IMR-90 (cell line): ENCODE data around the gene LLGL1. TPM values are rescaled to one million over a fixed set of nuclear protein-coding genes. Genes with fewer than 3 reads are reported as not detected.

ENCODE experiments used
- ATAC-seq: fragments of 200-7000 bp; cut with Tn5 transposase; 2 replicates; pipeline ENCODE4 v1.9.1; 2020; ENCODE audit warnings: low read depth, mild to moderate bottlenecking, moderate library complexity
- BruUV-seq: library from RNA; stranded (reverse); fragments of 400-500 nt; replicated peaks from 2 replicates; lab custom pipeline; 2021; lab: Mats Ljungman, UMichigan
- CTCF ChIA-PET: fragments of 300-600 bp; formaldehyde crosslinking; extraction: SDS; loops from one replicate; lab custom pipeline; 2021; ENCODE audit warnings: antibody characterized with exemption; lab: Yijun Ruan, JAX
- POLR2A ChIA-PET: fragments of 300-600 bp; sonication (Branson Sonifier 250); formaldehyde crosslinking; loops from one replicate; lab custom pipeline; 2022; ENCODE audit warnings: antibody characterized with exemption; ENCODE audit not compliant: unreplicated experiment; lab: Charles Lee
- DNase-seq: peaks from one replicate; pipeline ENCODE4 v3.0.0; 2013
- H2AFZ ChIP-seq: replicated peaks from 2 replicates; pipeline ENCODE3; 2013; ENCODE audit warnings: low read length, mild to moderate bottlenecking; ENCODE audit not compliant: poor library complexity
- H2AK5ac ChIP-seq: 2 replicates; pipeline ENCODE4 v1.6.1; 2013; ENCODE audit warnings: low read depth, low read length, inconsistent platforms
- H2AK9ac ChIP-seq: replicated peaks from 2 replicates; pipeline ENCODE3; 2013; ENCODE audit warnings: mild to moderate bottlenecking, low read depth, low read length, moderate library complexity; ENCODE audit not compliant: poor library complexity
- H2BK120ac ChIP-seq: 2 replicates; pipeline ENCODE4 v1.6.1; 2013; ENCODE audit warnings: low read depth, low read length, inconsistent platforms
- H2BK15ac ChIP-seq: 3 replicates; pipeline ENCODE4 v1.6.1; 2013; ENCODE audit warnings: low read depth, low read length, inconsistent platforms
- H2BK20ac ChIP-seq: 2 replicates; pipeline ENCODE4 v1.6.1; 2013; ENCODE audit warnings: low read depth, mild to moderate bottlenecking, inconsistent platforms, low read length, moderate library complexity
- H2BK5ac ChIP-seq: 2 replicates; pipeline ENCODE4 v1.6.1; 2013; ENCODE audit warnings: mild to moderate bottlenecking, low read depth, low read length, inconsistent platforms; ENCODE audit not compliant: poor library complexity, severe bottlenecking
- H3K14ac ChIP-seq: replicated peaks from 2 replicates; pipeline ENCODE4 v1.6.1; 2013; ENCODE audit warnings: low read depth, low read length, inconsistent platforms
- H3K18ac ChIP-seq: 2 replicates; pipeline ENCODE4 v1.6.1; 2013; ENCODE audit warnings: low read depth, low read length, control low read depth
- H3K23ac ChIP-seq: 2 replicates; pipeline ENCODE4 v1.6.1; 2013; ENCODE audit warnings: low read depth, low read length, inconsistent platforms
- H3K27ac ChIP-seq: 2 replicates; pipeline ENCODE4 v1.5.1; 2013; ENCODE audit warnings: mild to moderate bottlenecking, control low read depth, low read length; ENCODE audit not compliant: insufficient read depth
- H3K27me3 ChIP-seq: 2 replicates; pipeline ENCODE4 v1.6.1; 2013; ENCODE audit warnings: low read length; ENCODE audit not compliant: control insufficient read depth, insufficient read depth
- H3K36me3 ChIP-seq: 2 replicates; pipeline ENCODE4 v1.6.1; 2013; ENCODE audit warnings: low read length, mixed read lengths; ENCODE audit not compliant: control insufficient read depth, insufficient read depth
- H3K4ac ChIP-seq: 2 replicates; pipeline ENCODE4 v1.6.1; 2013; ENCODE audit warnings: low read depth, low read length, inconsistent platforms
- H3K4me1 ChIP-seq: 2 replicates; pipeline ENCODE4 v1.6.1; 2013; ENCODE audit warnings: low read length, mixed read lengths; ENCODE audit not compliant: control insufficient read depth, insufficient read depth
- H3K4me2 ChIP-seq: 2 replicates; pipeline ENCODE4 v1.6.1; 2013; ENCODE audit warnings: low read depth, mild to moderate bottlenecking, control low read depth, low read length, moderate library complexity
- H3K4me3 ChIP-seq: 2 replicates; pipeline ENCODE4 v1.5.1; 2013; ENCODE audit warnings: low read depth, mild to moderate bottlenecking, control low read depth, low read length, moderate library complexity; ENCODE audit not compliant: insufficient read depth
- H3K56ac ChIP-seq: 2 replicates; pipeline ENCODE4 v1.6.1; 2013; ENCODE audit warnings: low read length, inconsistent platforms; ENCODE audit not compliant: insufficient read depth; ENCODE audit errors: extremely low read depth
- H3K79me1 ChIP-seq, 2 experiments: 2 replicates each; pipeline ENCODE4 v1.6.1; 2013; ENCODE audit warnings: low read length in 2 of 2, inconsistent platforms in 1 of 2, low read depth in 1 of 2
- H3K9ac ChIP-seq: 2 replicates; pipeline ENCODE4 v1.6.1; 2013; ENCODE audit warnings: low read depth, low read length, control low read depth
- H3K9me1 ChIP-seq: 2 replicates; pipeline ENCODE4 v1.6.1; 2013; ENCODE audit warnings: low read length, inconsistent platforms; ENCODE audit not compliant: insufficient read depth
- H3K9me3 ChIP-seq: 2 replicates; pipeline ENCODE4 v1.6.1; 2013; ENCODE audit warnings: low read length; ENCODE audit not compliant: control insufficient read depth, insufficient read depth
- H4K20me1 ChIP-seq: 2 replicates; pipeline ENCODE4 v1.6.1; 2013; ENCODE audit warnings: low read length, inconsistent platforms; ENCODE audit not compliant: insufficient read depth
- H4K5ac ChIP-seq: 2 replicates; pipeline ENCODE4 v1.6.1; 2013; ENCODE audit warnings: mild to moderate bottlenecking, low read depth, low read length, control low read depth
- H4K8ac ChIP-seq, 2 experiments: 2 replicates each; pipeline ENCODE4 v1.6.1; 2013; ENCODE audit warnings: low read depth in 2 of 2, low read length in 2 of 2, control low read depth in 1 of 2, inconsistent platforms in 1 of 2
- H4K91ac ChIP-seq: 2 replicates; pipeline ENCODE4 v1.6.1; 2013; ENCODE audit warnings: low read depth, low read length, inconsistent platforms; ENCODE audit not compliant: insufficient read depth
- CEBPB ChIP-seq: IDR thresholded peaks from 2 replicates; pipeline ENCODE4 v1.6.1; 2012; ENCODE audit warnings: low read depth, low read length, improper control_type of control experiment
- RFX5 ChIP-seq: IDR thresholded peaks from 2 replicates; pipeline ENCODE4 v1.8.0; 2012; ENCODE audit warnings: low read depth, mild to moderate bottlenecking, low read length, moderate library complexity
- WGBS, 2 experiments: methylation state at CpG; one replicate each; pipeline versions ENCODE4 v1.1.5 to v1.1.7; 2013; ENCODE audit warnings: missing lambda C conversion rate in 2 of 2; ENCODE audit not compliant: insufficient read length in 1 of 2; ENCODE audit errors: extremely low coverage in 2 of 2; 5-methylcytosine and 5-hydroxymethylcytosine counted together
- dilution Hi-C: fragments of 300-500 bp; cut with HindIII; formaldehyde crosslinking; loops from one replicate; pipeline ENCODE4 v1.14.3; 2018; ENCODE audit warnings: low sequenced_read_pairs; ENCODE audit not compliant: unreplicated experiment
- in situ Hi-C: fragments of 300-500 bp; cut with MboI; formaldehyde crosslinking; loops from 3 replicates; pipeline ENCODE4 v1.14.3; 2019; ENCODE audit warnings: low sequenced_read_pairs, inconsistent platforms, mixed read lengths
- intact Hi-C: fragments of 100-400 bp; cut with micrococcal nuclease; formaldehyde crosslinking; loops from 2 replicates; pipeline ENCODE4 v1.10.0; 2022
- polyA plus RNA-seq, 3 experiments: library from polyadenylated mRNA; depleted of rRNA; stranded (reverse); fragments of >200 nt; gene quantifications; 2 replicates each; pipeline ENCODE4 v1.2.3, GENCODE V29; 2012; ENCODE audit warnings: low replicate concordance in 1 of 3
- total RNA-seq: library from RNA; depleted of rRNA; stranded (reverse); fragments of >200 nt; gene quantifications from 2 replicates; pipeline ENCODE4 v1.2.3, GENCODE V29; 2012
- TF ChIP-seq, protein P1 (sequence below): fragments of 150-350 bp; IDR thresholded peaks from 2 replicates; pipeline ENCODE4 v1.6.1; 2017; ENCODE audit warnings: mild to moderate bottlenecking, antibody characterized with exemption, low read length, low read depth

The LLGL1 gene
- total and polyA plus RNA-seq, 2 of the 4 experiments (the other 2 are of a cell fraction), result 40.1 to 52.9 TPM

DNA sequence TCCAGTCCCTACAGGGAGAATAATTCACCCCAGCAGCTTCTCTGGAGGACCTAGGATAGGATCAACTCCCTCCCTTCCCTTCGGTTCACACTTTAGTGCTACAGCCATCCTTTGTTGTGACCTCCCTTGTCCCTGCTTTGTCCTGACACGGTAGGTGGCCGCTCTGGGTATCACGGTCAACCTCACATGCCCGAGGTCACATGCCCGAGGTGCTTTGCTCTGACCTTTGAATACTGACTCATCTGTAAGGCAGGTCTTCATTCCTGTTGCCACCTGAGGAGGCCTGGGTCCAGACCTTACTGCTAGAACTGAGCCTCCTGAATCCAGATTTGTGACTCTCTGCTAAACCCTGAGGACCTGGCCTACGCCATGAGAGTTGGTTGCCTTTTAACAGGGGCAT, 22.1 kb upstream of the LLGL1 start:
- Histone ChIP-seq H3K18ac (no peak overlapping the region), H3K56ac (no peak overlapping the region), H3K4me1 (0 out of 2 replicates have a peak, but pooled peaks cover 2% of the 10 kb centered on the region), H2BK20ac (no peak overlapping the region), H3K27ac (no peak overlapping the region), H3K9me3 (no peaks in the 10 kb centered on the region), H3K9ac (no peak overlapping the region), H2AFZ (no peak overlapping the region), H3K4me2 (no peak overlapping the region), H3K9me1 (peaks cover 28% of the 10 kb centered on the region), H3K4me3 (no peak overlapping the region), H3K79me1 (peaks cover 20 to 87% of the 10 kb centered on the region in 2 experiments), H2BK15ac (no peak overlapping the region), H3K27me3 (no peaks in the 10 kb centered on the region), H2BK5ac (no peak overlapping the region), H2AK5ac (no peak overlapping the region), H4K8ac (no peak overlapping the region), H3K36me3 (peaks cover 60% of the 10 kb centered on the region), H2AK9ac (no peak overlapping the region), H4K5ac (no peak overlapping the region), H3K23ac (no peak overlapping the region), H4K91ac (no peak overlapping the region), H3K14ac (no peak overlapping the region), H3K4ac (no peak overlapping the region), H2BK120ac (no peak overlapping the region), H4K20me1 (peaks cover 94% of the 10 kb centered on the region)
- BruUV-seq, result no TSS peak
- 82% methylated on average over 6 of the region's 7 CpGs; no CpG with 5 or more reads in 1 of the 2 experiments for WGBS, 2 experiments
- CTCF ChIA-PET, result interaction anchor here (0.6 kb wide), 1 partner anchor 91 kb away, joined by 8 read pairs; no protein-coding TSS in a partner anchor
- no peak for ATAC-seq
- TF ChIP-seq CEBPB, result no peak
- no peak for TF ChIP-seq RFX5
- TF ChIP-seq, protein P1, sequence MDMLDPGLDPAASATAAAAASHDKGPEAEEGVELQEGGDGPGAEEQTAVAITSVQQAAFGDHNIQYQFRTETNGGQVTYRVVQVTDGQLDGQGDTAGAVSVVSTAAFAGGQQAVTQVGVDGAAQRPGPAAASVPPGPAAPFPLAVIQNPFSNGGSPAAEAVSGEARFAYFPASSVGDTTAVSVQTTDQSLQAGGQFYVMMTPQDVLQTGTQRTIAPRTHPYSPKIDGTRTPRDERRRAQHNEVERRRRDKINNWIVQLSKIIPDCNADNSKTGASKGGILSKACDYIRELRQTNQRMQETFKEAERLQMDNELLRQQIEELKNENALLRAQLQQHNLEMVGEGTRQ, result no peak
- dilution Hi-C loops (no loop called here), intact Hi-C loops (no loop called here), in situ Hi-C loops (no loop called here)
- no peak for DNase-seq
- POLR2A ChIA-PET, result no interaction called here
